Progenitor cell of endocrine pancreas (in vitro differentiated cells): Measurements from ENCODE around the gene TNKS1BP1. TPM values are rescaled to one million over a fixed set of nuclear protein-coding genes. Genes with fewer than 3 reads are reported as not detected.

ENCODE experiments used
- DNase-seq: peaks from one replicate; pipeline ENCODE4 v3.0.0; 2021; ENCODE audit warnings: low spot score; ENCODE audit not compliant: unreplicated experiment
- H3K27ac Mint-ChIP-seq: 2 replicates; pipeline ENCODE4 v1.8.0; 2021; ENCODE audit warnings: mild to moderate bottlenecking, moderate library complexity, mixed read lengths
- H3K27me3 Mint-ChIP-seq: 2 replicates; pipeline ENCODE4 v1.8.0; 2021; ENCODE audit warnings: mixed read lengths
- H3K36me3 Mint-ChIP-seq: 2 replicates; pipeline ENCODE4 v1.8.0; 2022; ENCODE audit warnings: mixed read lengths; ENCODE audit not compliant: insufficient read depth
- H3K4me1 Mint-ChIP-seq: 2 replicates; pipeline ENCODE4 v1.8.0; 2021; ENCODE audit warnings: low read depth, mixed read lengths
- H3K4me3 Mint-ChIP-seq: 2 replicates; pipeline ENCODE4 v1.8.0; 2021; ENCODE audit warnings: low read depth, mild to moderate bottlenecking, moderate library complexity, mixed read lengths
- H3K9me3 Mint-ChIP-seq: 2 replicates; pipeline ENCODE4 v1.8.0; 2021; ENCODE audit warnings: low read depth, mixed read lengths
- total RNA-seq: library from RNA; stranded (reverse); gene quantifications from 2 replicates; pipeline ENCODE4 v1.2.1, GENCODE V29; 2021
- TF ChIP-seq, protein P1 (sequence below): fragments of 200-600 bp; sonication (generic); IDR thresholded peaks from one replicate; pipeline ENCODE4 v1.5.0; 2021; ENCODE audit warnings: antibody characterized with exemption, mild to moderate bottlenecking; ENCODE audit not compliant: unreplicated experiment

Gene TNKS1BP1
- total RNA-seq, 1 donor from 2014 or later, result 108 TPM

DNA sequence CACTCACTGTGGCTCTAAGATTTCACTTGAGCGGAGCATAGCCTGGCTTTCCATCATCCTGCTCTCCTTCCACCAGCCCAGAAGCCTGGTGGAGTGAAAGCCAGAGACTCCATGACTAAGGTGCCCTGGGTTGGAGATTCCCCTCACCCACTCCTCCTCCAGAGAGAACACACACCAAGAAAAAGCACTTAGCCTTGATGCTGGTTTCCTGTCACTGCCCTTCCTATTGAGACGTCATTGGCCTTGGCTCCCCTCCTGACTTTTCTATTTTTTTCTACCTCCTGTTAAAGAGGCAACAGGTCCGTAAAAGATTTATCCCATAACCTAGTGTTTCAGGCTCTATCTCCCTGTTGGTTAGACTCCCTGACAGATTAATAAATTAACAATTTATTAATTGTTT is 49.2 kb downstream of the TNKS1BP1 start:
- H3K36me3 Mint-ChIP-seq, result no peaks in the 10 kb centered on the region
- peaks cover 3% of the 10 kb centered on the region for H3K9me3 Mint-ChIP-seq
- H3K27me3 Mint-ChIP-seq, result peaks cover 3% of the 10 kb centered on the region
- peaks cover 5% of the 10 kb centered on the region for H3K4me1 Mint-ChIP-seq
- TF ChIP-seq, protein P1, sequence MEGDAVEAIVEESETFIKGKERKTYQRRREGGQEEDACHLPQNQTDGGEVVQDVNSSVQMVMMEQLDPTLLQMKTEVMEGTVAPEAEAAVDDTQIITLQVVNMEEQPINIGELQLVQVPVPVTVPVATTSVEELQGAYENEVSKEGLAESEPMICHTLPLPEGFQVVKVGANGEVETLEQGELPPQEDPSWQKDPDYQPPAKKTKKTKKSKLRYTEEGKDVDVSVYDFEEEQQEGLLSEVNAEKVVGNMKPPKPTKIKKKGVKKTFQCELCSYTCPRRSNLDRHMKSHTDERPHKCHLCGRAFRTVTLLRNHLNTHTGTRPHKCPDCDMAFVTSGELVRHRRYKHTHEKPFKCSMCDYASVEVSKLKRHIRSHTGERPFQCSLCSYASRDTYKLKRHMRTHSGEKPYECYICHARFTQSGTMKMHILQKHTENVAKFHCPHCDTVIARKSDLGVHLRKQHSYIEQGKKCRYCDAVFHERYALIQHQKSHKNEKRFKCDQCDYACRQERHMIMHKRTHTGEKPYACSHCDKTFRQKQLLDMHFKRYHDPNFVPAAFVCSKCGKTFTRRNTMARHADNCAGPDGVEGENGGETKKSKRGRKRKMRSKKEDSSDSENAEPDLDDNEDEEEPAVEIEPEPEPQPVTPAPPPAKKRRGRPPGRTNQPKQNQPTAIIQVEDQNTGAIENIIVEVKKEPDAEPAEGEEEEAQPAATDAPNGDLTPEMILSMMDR, result no peak
- no peak overlapping the region for H3K27ac Mint-ChIP-seq
- no peak for DNase-seq
- H3K4me3 Mint-ChIP-seq, result no peak overlapping the region

DNA sequence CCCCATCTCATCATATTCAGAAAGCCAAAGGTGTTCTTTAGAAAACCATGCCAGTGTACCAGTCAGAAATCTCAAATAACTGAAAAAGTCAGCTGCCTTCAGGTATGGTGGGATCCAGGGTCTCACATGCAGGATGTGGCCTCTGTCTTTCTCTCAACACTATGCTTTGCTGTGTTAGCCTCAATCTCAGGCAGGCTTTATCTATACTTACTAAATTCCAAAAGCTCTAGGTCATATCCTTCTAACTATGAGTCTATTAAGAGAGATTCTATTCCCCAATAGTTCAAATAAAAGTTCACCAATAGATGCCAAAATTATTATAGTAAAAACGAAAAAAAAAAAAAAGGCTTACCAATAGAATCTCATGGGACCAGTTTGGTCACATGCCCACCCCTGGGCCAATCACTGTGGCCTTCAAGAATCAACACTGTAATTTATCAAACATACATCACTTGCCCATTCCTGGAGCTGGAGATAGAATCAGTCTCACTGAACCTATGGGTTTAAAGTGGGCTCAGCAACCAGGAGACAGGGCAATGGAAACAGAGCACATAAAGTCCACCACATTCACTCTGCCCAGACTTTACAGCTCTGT is 49.8 kb downstream of the TNKS1BP1 start:
- Mint-ChIP-seq H3K27me3 (peaks cover 3% of the 10 kb centered on the region), H3K27ac (no peak overlapping the region), H3K4me3 (no peak overlapping the region), H3K36me3 (no peaks in the 10 kb centered on the region), H3K4me1 (peaks cover 5% of the 10 kb centered on the region), H3K9me3 (peaks cover 3% of the 10 kb centered on the region)
- TF ChIP-seq, protein P1, result no peak
- DNase-seq, result no peak

DNA sequence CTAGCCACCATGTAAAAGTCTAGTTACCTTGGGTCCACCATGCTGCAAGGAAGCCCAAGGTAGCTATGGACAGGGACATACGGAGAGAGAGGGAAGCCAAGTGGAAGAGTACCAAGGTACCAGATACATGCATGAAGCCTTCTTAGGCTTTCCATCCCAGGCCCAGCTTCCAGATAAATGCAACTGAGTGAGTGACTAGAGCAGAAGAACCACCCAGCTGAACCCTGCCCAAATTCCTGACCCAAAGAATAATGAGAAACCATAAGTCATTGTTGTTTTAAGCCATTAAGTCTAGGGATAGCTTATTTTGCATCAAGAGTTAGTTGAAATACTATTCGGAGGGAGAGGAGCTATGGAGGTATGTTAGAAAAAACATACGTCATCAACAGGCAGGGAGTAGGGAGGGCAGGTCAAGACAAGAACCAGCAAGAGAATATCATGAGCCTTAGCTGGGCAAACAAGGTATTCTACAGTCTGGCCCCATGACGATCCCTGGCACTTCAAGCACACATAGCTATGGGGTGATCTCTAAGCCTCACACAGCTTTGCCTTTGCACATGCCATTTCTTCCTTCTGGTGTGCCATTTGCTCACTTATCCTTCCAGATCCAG is 51.2 kb downstream of the TNKS1BP1 start:
- no peak for DNase-seq
- Mint-ChIP-seq H3K4me3 (no peak overlapping the region), H3K27ac (no peak overlapping the region), H3K4me1 (peaks cover 5% of the 10 kb centered on the region), H3K36me3 (no peaks in the 10 kb centered on the region), H3K9me3 (peaks cover 3% of the 10 kb centered on the region), H3K27me3 (peaks cover 3% of the 10 kb centered on the region)
- TF ChIP-seq, protein P1, result no peak

DNA sequence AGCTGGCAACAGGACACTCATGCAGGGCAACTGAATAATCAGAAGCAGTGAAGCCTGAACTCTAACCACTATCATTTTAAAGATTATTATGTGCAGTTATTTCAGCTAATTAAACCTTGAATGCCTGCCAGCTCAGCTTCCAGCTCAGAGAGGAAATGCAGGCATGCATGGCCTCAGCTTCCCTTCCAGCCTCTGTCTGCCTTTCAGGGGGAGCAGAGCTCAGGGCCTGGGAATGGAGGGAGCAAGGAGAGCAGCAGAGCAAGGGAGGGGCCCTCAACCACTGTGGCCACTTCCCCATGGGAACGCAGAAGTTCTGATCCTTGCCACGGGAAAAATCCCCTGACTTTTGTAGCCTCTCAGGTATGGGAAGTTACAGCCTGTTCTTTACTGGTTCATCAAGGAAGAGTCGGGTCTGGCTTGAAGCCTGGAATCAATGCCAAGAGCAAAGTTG is 55.2 kb downstream of the TNKS1BP1 start:
- H3K27me3 Mint-ChIP-seq, result no peaks in the 10 kb centered on the region

DNA sequence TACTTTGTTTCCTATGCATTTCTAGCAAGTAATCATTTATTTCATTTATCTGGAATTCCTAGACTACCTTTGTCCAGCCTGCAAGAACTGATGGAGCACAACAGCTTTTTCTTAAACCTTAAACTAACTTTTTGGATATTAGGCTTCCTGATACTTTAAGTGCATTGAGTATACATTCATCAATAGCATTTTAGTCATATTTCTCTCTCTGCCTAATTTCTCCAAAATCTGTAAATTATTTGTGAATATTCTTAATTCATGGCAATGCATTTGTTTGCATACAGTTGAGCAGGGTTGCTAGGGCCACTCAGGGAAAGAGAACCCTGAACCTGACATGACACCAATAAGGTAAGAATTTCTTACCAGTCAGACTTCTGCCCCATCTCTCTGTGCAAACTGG is 58.6 kb downstream of the TNKS1BP1 start:
- no peak overlapping the region for H3K27ac Mint-ChIP-seq
- no peak overlapping the region for H3K4me3 Mint-ChIP-seq
- peaks cover 4% of the 10 kb centered on the region for H3K27me3 Mint-ChIP-seq
- no peak for DNase-seq
- TF ChIP-seq, protein P1, result no peak
- H3K4me1 Mint-ChIP-seq, result peaks cover 7% of the 10 kb centered on the region
- H3K36me3 Mint-ChIP-seq, result peaks cover 1% of the 10 kb centered on the region
- H3K9me3 Mint-ChIP-seq, result peaks cover 14% of the 10 kb centered on the region

More for the DNA sequence above, 55.2 kb downstream of the TNKS1BP1 start:
- Mint-ChIP-seq H3K4me1 (no peaks in the 10 kb centered on the region), H3K9me3 (peaks cover 11% of the 10 kb centered on the region), H3K4me3 (no peak overlapping the region), H3K27ac (no peak overlapping the region), H3K36me3 (peaks cover 1% of the 10 kb centered on the region)
- no peak for DNase-seq
- TF ChIP-seq, protein P1, result no peak
